OCI-LY1 (cell line): Measurements from ENCODE around the gene KLRF2.

Experiments
- H2AFZ ChIP-seq: fragments of 200-600 bp; sonication (generic), shearing (Covaris generic); 2 replicates; pipeline ENCODE4 v1.6.0; 2014; ENCODE audit warnings: antibody characterized with exemption, mild to moderate bottlenecking, low read length
- H3F3A ChIP-seq: fragments of 200-600 bp; sonication (generic), shearing (Covaris generic); 2 replicates; pipeline ENCODE4 v1.6.0; 2014; ENCODE audit warnings: mild to moderate bottlenecking, antibody characterized with exemption, low read length, moderate library complexity; ENCODE audit not compliant: insufficient read depth
- H3K27ac ChIP-seq: fragments of 200-600 bp; sonication (generic); 2 replicates; pipeline ENCODE4 v1.5.1; 2014; ENCODE audit warnings: low read length, mixed run types, mild to moderate bottlenecking, low read depth; ENCODE audit not compliant: poor library complexity, severe bottlenecking
- H3K27me3 ChIP-seq: fragments of 200-600 bp; sonication (generic); 2 replicates; pipeline ENCODE4 v1.6.0; 2014; ENCODE audit warnings: antibody characterized with exemption, mild to moderate bottlenecking, low read length, moderate library complexity; ENCODE audit not compliant: insufficient read depth
- H3K36me3 ChIP-seq: fragments of 200-600 bp; sonication (generic); 2 replicates; pipeline ENCODE4 v1.6.1; 2014; ENCODE audit warnings: mild to moderate bottlenecking, antibody characterized with exemption, low read length, moderate library complexity, mixed read lengths; ENCODE audit not compliant: insufficient read depth
- H3K4me1 ChIP-seq: fragments of 200-600 bp; sonication (generic); 2 replicates; pipeline ENCODE4 v1.5.1; 2014; ENCODE audit warnings: mild to moderate bottlenecking, low read length, moderate library complexity; ENCODE audit not compliant: insufficient read depth, severe bottlenecking
- H3K4me2 ChIP-seq: fragments of 200-600 bp; sonication (generic), shearing (Covaris generic); 2 replicates; pipeline ENCODE4 v1.6.1; 2014; ENCODE audit warnings: low read length
- H3K4me3 ChIP-seq: fragments of 200-600 bp; sonication (generic); 2 replicates; pipeline ENCODE4 v1.5.1; 2014; ENCODE audit warnings: low read length, low read depth, mild to moderate bottlenecking, mixed read lengths; ENCODE audit not compliant: poor library complexity, severe bottlenecking
- H3K79me2 ChIP-seq: fragments of 200-600 bp; shearing (Covaris generic); 2 replicates; pipeline ENCODE4 v1.6.1; 2016; ENCODE audit warnings: mixed run types, low read length, mixed read lengths; ENCODE audit not compliant: insufficient read depth
- H3K9ac ChIP-seq: fragments of 200-600 bp; sonication (generic), shearing (Covaris generic); 2 replicates; pipeline ENCODE4 v1.6.1; 2014; ENCODE audit warnings: mild to moderate bottlenecking, low read length, mixed read lengths
- H3K9me2 ChIP-seq: fragments of 200-600 bp; sonication (generic), shearing (Covaris generic); 2 replicates; pipeline ENCODE4 v1.6.1; 2014; ENCODE audit warnings: low read depth, mild to moderate bottlenecking, low read length, mixed read lengths
- H3K9me3 ChIP-seq: fragments of 200-600 bp; shearing (Covaris generic); 2 replicates; pipeline ENCODE4 v1.6.1; 2014; ENCODE audit warnings: low read length, mixed read lengths
- H4K20me1 ChIP-seq: fragments of 200-600 bp; sonication (generic), shearing (Covaris generic); 2 replicates; pipeline ENCODE4 v1.6.0; 2016; ENCODE audit warnings: mild to moderate bottlenecking, low read length; ENCODE audit not compliant: insufficient read depth
- CTCF ChIP-seq: fragments of 200-600 bp; sonication (generic), shearing (Covaris generic); IDR thresholded peaks from 2 replicates; pipeline ENCODE4 v1.5.1; 2017; ENCODE audit warnings: mild to moderate bottlenecking, antibody characterized with exemption, low read length, moderate library complexity, mixed read lengths
- EZH2 ChIP-seq: fragments of 200-600 bp; sonication (generic), shearing (Covaris generic); IDR thresholded peaks from 2 replicates; pipeline ENCODE4 v1.8.0; 2017; ENCODE audit warnings: borderline replicate concordance, mixed run types, mild to moderate bottlenecking, antibody characterized with exemption, low read length, moderate library complexity, mixed read lengths

The KLRF2 gene

GRCh38 chr12:9868311-9868801 is 12.9 kb upstream of the KLRF2 start:
- 0 out of 2 replicates have a peak, but pooled peaks cover 2% of the 10 kb centered on the region for H3K9me3 ChIP-seq
- H3K79me2 ChIP-seq: no peaks in the 10 kb centered on the region
- no peaks in the 10 kb centered on the region for H4K20me1 ChIP-seq
- H3K36me3 ChIP-seq: no peaks in the 10 kb centered on the region
- 0 out of 2 replicates have a peak overlapping the region, but pooled peaks have one; percentile 97 for H2AFZ ChIP-seq
- H3K9me2 ChIP-seq: no peaks in the 10 kb centered on the region
- H3K4me1 ChIP-seq: peaks cover 32% of the 10 kb centered on the region
- TF ChIP-seq CTCF: no peak
- no peak for TF ChIP-seq EZH2
- H3K9ac ChIP-seq: no peak overlapping the region
- no peaks in the 10 kb centered on the region for H3F3A ChIP-seq
- no peak overlapping the region for H3K27ac ChIP-seq
- peak overlapping the region; percentile 71 for H3K4me2 ChIP-seq
- H3K4me3 ChIP-seq: no peak overlapping the region
- H3K27me3 ChIP-seq: no peaks in the 10 kb centered on the region

GRCh38 chr12:9868951-9869306 is 12.4 kb upstream of the KLRF2 start:
- Histone ChIP-seq H3K79me2 (no peaks in the 10 kb centered on the region), H3K4me3 (peak overlapping the region; percentile 51), H3K9ac (no peak overlapping the region)

GRCh38 chr12:9869307-9870161 is 11.8 kb upstream of the KLRF2 start, which contains the start of gene CLEC2B:
TSS of gene CLEC2B (minus strand) at chr12:9869354.
- TF ChIP-seq CTCF: no peak
- no peak for TF ChIP-seq EZH2
- Histone ChIP-seq H3K36me3 (no peaks in the 10 kb centered on the region), H3F3A (no peaks in the 10 kb centered on the region), H3K4me1 (peaks cover 32% of the 10 kb centered on the region), H3K9ac (peak within 1 kb of the TSS; percentile 41), H2AFZ (peak within 1 kb of the TSS; percentile 97), H3K79me2 (no peaks in the 10 kb centered on the region), H3K27ac (no peak within 1 kb of the TSS), H3K9me2 (no peaks in the 10 kb centered on the region), H3K9me3 (no peaks in the 10 kb centered on the region), H3K27me3 (no peaks in the 10 kb centered on the region), H3K4me3 (peak within 1 kb of the TSS; percentile 51), H4K20me1 (no peaks in the 10 kb centered on the region), H3K4me2 (peak within 1 kb of the TSS; percentile 71)

More at GRCh38 chr12:9868951-9869306, 12.4 kb upstream of the KLRF2 start:
- no peak overlapping the region for H3K27ac ChIP-seq
- peak overlapping the region; percentile 71 for H3K4me2 ChIP-seq
- 0 out of 2 replicates have a peak, but pooled peaks cover 2% of the 10 kb centered on the region for H3K9me3 ChIP-seq
- no peak for TF ChIP-seq CTCF
- TF ChIP-seq EZH2: no peak
- H3K27me3 ChIP-seq: no peaks in the 10 kb centered on the region
- no peaks in the 10 kb centered on the region for H3K36me3 ChIP-seq
- no peaks in the 10 kb centered on the region for H4K20me1 ChIP-seq
- H3K9me2 ChIP-seq: no peaks in the 10 kb centered on the region
- peak overlapping the region; percentile 97 for H2AFZ ChIP-seq
- H3K4me1 ChIP-seq: peaks cover 32% of the 10 kb centered on the region
- H3F3A ChIP-seq: no peaks in the 10 kb centered on the region
